HG02973 (cell line): Measurements from ENCODE around the gene TUBA4B.
"Not testable (repeated sequence)": the region's sequence is repeated elsewhere in the genome, so short reads cannot be mapped to it uniquely, and the experiment has no call there.

Experiments used
- ATAC-seq: cut with Tn5 transposase; IDR thresholded peaks from one replicate; pipeline ENCODE4 v1.9.1; 2021; ENCODE audit warnings: moderate library complexity; ENCODE audit not compliant: unreplicated experiment

TUBA4B gene

GRCh38 chr2:219247678-219248642, 5.1 kb upstream of the TUBA4B start:
- no peak for ATAC-seq

- no peak for ATAC-seq
These were observed 4.2 kb upstream of the TUBA4B start for GRCh38 chr2:219248845-219249202.

- ATAC-seq, result peak; percentile 32
These were observed 3.7 kb upstream of the TUBA4B start for GRCh38 chr2:219249203-219249980.

- ATAC-seq, result no peak
These were observed 2.8 kb upstream of the TUBA4B start for GRCh38 chr2:219250049-219250781.

- no peak for ATAC-seq
These were observed 1.4 kb upstream of the TUBA4B start for GRCh38 chr2:219251656-219252055.

GRCh38 chr2:219252084-219252483, 959 bp upstream of the TUBA4B start:
- no peak for ATAC-seq

- no peak for ATAC-seq
These were observed 508 bp upstream of the TUBA4B start for GRCh38 chr2:219252570-219252899.

- ATAC-seq, result peak; percentile 52
These were observed 928 bp downstream of the TUBA4B start, which contains the start of gene TUBA4A for GRCh38 chr2:219253753-219254589. Gene TUBA4A, minus strand, starts transcription at chr2:219253918. Its CDS starts 60 bp downstream, at chr2:219253858.

GRCh38 chr2:219254590-219255201, 1.7 kb downstream of the TUBA4B start:
- ATAC-seq, result peak; percentile 34

GRCh38 chr2:219258942-219259341, 5.9 kb downstream of the TUBA4B start:
- ATAC-seq, result not testable (repeated sequence)

GRCh38 chr2:219261024-219261855, 8.2 kb downstream of the TUBA4B start:
- ATAC-seq, result no peak

- no peak for ATAC-seq
These were observed 13.2 kb downstream of the TUBA4B start for GRCh38 chr2:219266232-219266631.

- ATAC-seq, result no peak
These were observed 13.8 kb downstream of the TUBA4B start for GRCh38 chr2:219266886-219267285.

GRCh38 chr2:219268294-219268693, 15.3 kb downstream of the TUBA4B start:
- no peak for ATAC-seq

GRCh38 chr2:219269362-219270054, 16.5 kb downstream of the TUBA4B start:
- ATAC-seq, result no peak

GRCh38 chr2:219270055-219270372, 17.0 kb downstream of the TUBA4B start:
- ATAC-seq, result no peak

- no peak for ATAC-seq
These were observed 18.0 kb downstream of the TUBA4B start for GRCh38 chr2:219271021-219271420.

GRCh38 chr2:219272356-219272755, 19.3 kb downstream of the TUBA4B start:
- no peak for ATAC-seq

GRCh38 chr2:219272995-219273394, 20.0 kb downstream of the TUBA4B start:
- no peak for ATAC-seq
